IMR-90 (cell line): ENCODE measurements around the gene RIC8A. TPM values are rescaled to one million over a fixed set of nuclear protein-coding genes. Genes with fewer than 3 reads are reported as not detected.

ENCODE experiments used
- ATAC-seq: fragments of 200-7000 bp; cut with Tn5 transposase; 2 replicates; pipeline ENCODE4 v1.9.1; 2020; ENCODE audit warnings: low read depth, mild to moderate bottlenecking, moderate library complexity
- BruUV-seq: library from RNA; stranded (reverse); fragments of 400-500 nt; replicated peaks from 2 replicates; lab custom pipeline; 2021; lab: Mats Ljungman, UMichigan
- CTCF ChIA-PET: fragments of 300-600 bp; formaldehyde crosslinking; extraction: SDS; loops from one replicate; lab custom pipeline; 2021; ENCODE audit warnings: antibody characterized with exemption; lab: Yijun Ruan, JAX
- POLR2A ChIA-PET: fragments of 300-600 bp; sonication (Branson Sonifier 250); formaldehyde crosslinking; loops from one replicate; lab custom pipeline; 2022; ENCODE audit warnings: antibody characterized with exemption; ENCODE audit not compliant: unreplicated experiment; lab: Charles Lee
- DNase-seq: peaks from one replicate; pipeline ENCODE4 v3.0.0; 2013
- H2AFZ ChIP-seq: replicated peaks from 2 replicates; pipeline ENCODE3; 2013; ENCODE audit warnings: low read length, mild to moderate bottlenecking; ENCODE audit not compliant: poor library complexity
- H2AK5ac ChIP-seq: 2 replicates; pipeline ENCODE4 v1.6.1; 2013; ENCODE audit warnings: low read depth, low read length, inconsistent platforms
- H2AK9ac ChIP-seq: replicated peaks from 2 replicates; pipeline ENCODE3; 2013; ENCODE audit warnings: mild to moderate bottlenecking, low read depth, low read length, moderate library complexity; ENCODE audit not compliant: poor library complexity
- H2BK120ac ChIP-seq: 2 replicates; pipeline ENCODE4 v1.6.1; 2013; ENCODE audit warnings: low read depth, low read length, inconsistent platforms
- H2BK15ac ChIP-seq: 3 replicates; pipeline ENCODE4 v1.6.1; 2013; ENCODE audit warnings: low read depth, low read length, inconsistent platforms
- H2BK20ac ChIP-seq: 2 replicates; pipeline ENCODE4 v1.6.1; 2013; ENCODE audit warnings: low read depth, mild to moderate bottlenecking, inconsistent platforms, low read length, moderate library complexity
- H2BK5ac ChIP-seq: 2 replicates; pipeline ENCODE4 v1.6.1; 2013; ENCODE audit warnings: mild to moderate bottlenecking, low read depth, low read length, inconsistent platforms; ENCODE audit not compliant: poor library complexity, severe bottlenecking
- H3K14ac ChIP-seq: replicated peaks from 2 replicates; pipeline ENCODE4 v1.6.1; 2013; ENCODE audit warnings: low read depth, low read length, inconsistent platforms
- H3K18ac ChIP-seq: 2 replicates; pipeline ENCODE4 v1.6.1; 2013; ENCODE audit warnings: low read depth, low read length, control low read depth
- H3K23ac ChIP-seq: 2 replicates; pipeline ENCODE4 v1.6.1; 2013; ENCODE audit warnings: low read depth, low read length, inconsistent platforms
- H3K27ac ChIP-seq: 2 replicates; pipeline ENCODE4 v1.5.1; 2013; ENCODE audit warnings: mild to moderate bottlenecking, control low read depth, low read length; ENCODE audit not compliant: insufficient read depth
- H3K27me3 ChIP-seq: 2 replicates; pipeline ENCODE4 v1.6.1; 2013; ENCODE audit warnings: low read length; ENCODE audit not compliant: control insufficient read depth, insufficient read depth
- H3K36me3 ChIP-seq: 2 replicates; pipeline ENCODE4 v1.6.1; 2013; ENCODE audit warnings: low read length, mixed read lengths; ENCODE audit not compliant: control insufficient read depth, insufficient read depth
- H3K4ac ChIP-seq: 2 replicates; pipeline ENCODE4 v1.6.1; 2013; ENCODE audit warnings: low read depth, low read length, inconsistent platforms
- H3K4me1 ChIP-seq: 2 replicates; pipeline ENCODE4 v1.6.1; 2013; ENCODE audit warnings: low read length, mixed read lengths; ENCODE audit not compliant: control insufficient read depth, insufficient read depth
- H3K4me2 ChIP-seq: 2 replicates; pipeline ENCODE4 v1.6.1; 2013; ENCODE audit warnings: low read depth, mild to moderate bottlenecking, control low read depth, low read length, moderate library complexity
- H3K4me3 ChIP-seq: 2 replicates; pipeline ENCODE4 v1.5.1; 2013; ENCODE audit warnings: low read depth, mild to moderate bottlenecking, control low read depth, low read length, moderate library complexity; ENCODE audit not compliant: insufficient read depth
- H3K56ac ChIP-seq: 2 replicates; pipeline ENCODE4 v1.6.1; 2013; ENCODE audit warnings: low read length, inconsistent platforms; ENCODE audit not compliant: insufficient read depth; ENCODE audit errors: extremely low read depth
- H3K79me1 ChIP-seq, 2 experiments: 2 replicates each; pipeline ENCODE4 v1.6.1; 2013; ENCODE audit warnings: low read length in 2 of 2, inconsistent platforms in 1 of 2, low read depth in 1 of 2
- H3K9ac ChIP-seq: 2 replicates; pipeline ENCODE4 v1.6.1; 2013; ENCODE audit warnings: low read depth, low read length, control low read depth
- H3K9me1 ChIP-seq: 2 replicates; pipeline ENCODE4 v1.6.1; 2013; ENCODE audit warnings: low read length, inconsistent platforms; ENCODE audit not compliant: insufficient read depth
- H3K9me3 ChIP-seq: 2 replicates; pipeline ENCODE4 v1.6.1; 2013; ENCODE audit warnings: low read length; ENCODE audit not compliant: control insufficient read depth, insufficient read depth
- H4K20me1 ChIP-seq: 2 replicates; pipeline ENCODE4 v1.6.1; 2013; ENCODE audit warnings: low read length, inconsistent platforms; ENCODE audit not compliant: insufficient read depth
- H4K5ac ChIP-seq: 2 replicates; pipeline ENCODE4 v1.6.1; 2013; ENCODE audit warnings: mild to moderate bottlenecking, low read depth, low read length, control low read depth
- H4K8ac ChIP-seq, 2 experiments: 2 replicates each; pipeline ENCODE4 v1.6.1; 2013; ENCODE audit warnings: low read depth in 2 of 2, low read length in 2 of 2, control low read depth in 1 of 2, inconsistent platforms in 1 of 2
- H4K91ac ChIP-seq: 2 replicates; pipeline ENCODE4 v1.6.1; 2013; ENCODE audit warnings: low read depth, low read length, inconsistent platforms; ENCODE audit not compliant: insufficient read depth
- CEBPB ChIP-seq: IDR thresholded peaks from 2 replicates; pipeline ENCODE4 v1.6.1; 2012; ENCODE audit warnings: low read depth, low read length, improper control_type of control experiment
- CHD1 ChIP-seq: IDR thresholded peaks from 2 replicates; pipeline ENCODE4 v1.6.1; 2012; ENCODE audit warnings: low read depth, low read length, improper control_type of control experiment
- FOS ChIP-seq: fragments of 150-350 bp; IDR thresholded peaks from 2 replicates; pipeline ENCODE4 v1.6.1; 2016; ENCODE audit warnings: low read depth, low read length
- MAZ ChIP-seq: IDR thresholded peaks from 2 replicates; pipeline ENCODE4 v1.6.1; 2012; ENCODE audit warnings: low read depth, mild to moderate bottlenecking, low read length, improper control_type of control experiment, moderate library complexity, borderline replicate concordance
- POLR2A ChIP-seq: IDR thresholded peaks from 2 replicates; pipeline ENCODE4 v1.6.1; 2012; ENCODE audit warnings: mild to moderate bottlenecking, low read depth, low read length
- WGBS, 2 experiments: methylation state at CpG; one replicate each; pipeline versions ENCODE4 v1.1.5 to v1.1.7; 2013; ENCODE audit warnings: missing lambda C conversion rate in 2 of 2; ENCODE audit not compliant: insufficient read length in 1 of 2; ENCODE audit errors: extremely low coverage in 2 of 2; 5-methylcytosine and 5-hydroxymethylcytosine counted together
- dilution Hi-C: fragments of 300-500 bp; cut with HindIII; formaldehyde crosslinking; loops from one replicate; pipeline ENCODE4 v1.14.3; 2018; ENCODE audit warnings: low sequenced_read_pairs; ENCODE audit not compliant: unreplicated experiment
- in situ Hi-C: fragments of 300-500 bp; cut with MboI; formaldehyde crosslinking; loops from 3 replicates; pipeline ENCODE4 v1.14.3; 2019; ENCODE audit warnings: low sequenced_read_pairs, inconsistent platforms, mixed read lengths
- intact Hi-C: fragments of 100-400 bp; cut with micrococcal nuclease; formaldehyde crosslinking; loops from 2 replicates; pipeline ENCODE4 v1.10.0; 2022
- polyA plus RNA-seq, 3 experiments: library from polyadenylated mRNA; depleted of rRNA; stranded (reverse); fragments of >200 nt; gene quantifications; 2 replicates each; pipeline ENCODE4 v1.2.3, GENCODE V29; 2012; ENCODE audit warnings: low replicate concordance in 1 of 3
- total RNA-seq: library from RNA; depleted of rRNA; stranded (reverse); fragments of >200 nt; gene quantifications from 2 replicates; pipeline ENCODE4 v1.2.3, GENCODE V29; 2012

The RIC8A gene
- total and polyA plus RNA-seq, 2 of the 4 experiments (the other 2 are of a cell fraction): 129 to 188 TPM

DNA sequence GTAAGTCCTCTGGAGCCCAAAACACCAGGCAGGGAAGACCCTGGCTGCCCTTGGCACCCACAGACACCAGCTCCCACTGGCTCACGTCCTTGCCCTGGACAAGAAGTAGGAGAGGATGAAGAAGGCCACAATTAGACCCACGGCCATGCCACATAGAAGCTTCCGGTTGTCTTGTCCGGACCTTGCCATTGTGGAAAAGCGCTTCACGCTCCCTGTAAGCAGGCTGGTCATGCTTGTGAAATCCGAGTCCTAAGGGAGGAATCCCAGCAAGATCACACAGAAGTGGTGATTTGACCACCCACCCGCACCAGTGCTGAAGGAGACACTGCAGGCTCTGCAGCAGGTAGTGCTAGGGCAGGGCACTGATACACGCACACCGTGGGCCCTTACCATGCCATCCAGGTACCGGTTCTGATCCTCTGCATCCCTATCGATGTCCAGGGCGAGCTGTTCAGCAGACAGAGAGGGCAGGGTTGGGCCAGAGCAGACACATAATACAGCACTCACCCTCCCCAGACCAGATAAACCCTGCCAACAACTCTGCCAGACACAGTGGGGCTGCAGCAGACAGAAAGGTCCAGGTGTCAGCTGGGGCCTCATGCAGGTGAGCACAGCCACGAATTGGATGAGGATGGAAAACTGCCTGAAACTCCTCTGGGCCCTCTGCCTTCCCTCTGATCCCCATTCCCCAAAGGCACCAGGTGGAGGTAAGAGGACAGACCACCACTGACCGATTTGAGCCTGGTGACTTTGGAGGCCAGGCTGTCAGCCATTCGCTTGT, 2.1 kb upstream of the RIC8A start:
- H3K4me3 ChIP-seq: 0 out of 2 replicates have a peak overlapping the region, but pooled peaks have one; percentile 70
- CTCF ChIA-PET: no interaction called here

More for the DNA sequence above, 2.1 kb upstream of the RIC8A start:
- no peak overlapping the region for H4K8ac ChIP-seq
- in situ Hi-C loops: no loop called here
- no peak overlapping the region; the same call in 1 of the 2 replicates for H2AK5ac ChIP-seq
- ATAC-seq (no peak), DNase-seq (no peak)
- no peak overlapping the region for H2BK20ac ChIP-seq
- dilution Hi-C loops: no loop called here
- no peak overlapping the region for H2AFZ ChIP-seq
- H2BK120ac ChIP-seq: no peak overlapping the region
- no peak overlapping the region for H3K18ac ChIP-seq
- H3K4me1 ChIP-seq: peaks cover 18% of the 10 kb centered on the region
- TF ChIP-seq MAZ (no peak), POLR2A (no peak), CEBPB (no peak), CHD1 (no peak), FOS (no peak)
- peaks cover 34 to 86% of the 10 kb centered on the region in 2 experiments; a peak in 3 of 4 replicates for H3K79me1 ChIP-seq
- WGBS, 2 experiments: 94% methylated on average over 8 of the region's 16 CpGs; no CpG with 5 or more reads in 1 of the 2 experiments
- peaks cover 82% of the 10 kb centered on the region for H4K20me1 ChIP-seq
- no peak overlapping the region for H3K4ac ChIP-seq
- peaks cover 51% of the 10 kb centered on the region for H3K36me3 ChIP-seq
- peak overlapping the region; percentile 94 for H3K4me2 ChIP-seq
- H3K56ac ChIP-seq: no peak overlapping the region
- BruUV-seq: no TSS peak
- no peaks in the 10 kb centered on the region for H3K27me3 ChIP-seq
- H4K91ac ChIP-seq: no peak overlapping the region
- no peak overlapping the region for H2BK15ac ChIP-seq
- no peak overlapping the region for H4K5ac ChIP-seq
- H3K14ac ChIP-seq: no peak overlapping the region
- 0 out of 2 replicates have a peak overlapping the region, but pooled peaks have one; percentile 23 for H3K23ac ChIP-seq
- no peaks in the 10 kb centered on the region for H3K9me3 ChIP-seq
- H3K9me1 ChIP-seq: peaks cover 29% of the 10 kb centered on the region
- POLR2A ChIA-PET: no interaction called here
- no peak overlapping the region for H2BK5ac ChIP-seq
- intact Hi-C loops: loop anchor here (2.0 to 5.0 kb wide), 4 partner anchors 102 to 312 kb away; partner anchors contain the start of gene IFITM2
- H3K9ac ChIP-seq: peak overlapping the region; percentile 95
- H2AK9ac ChIP-seq: peak overlapping the region; percentile 25
- no peak overlapping the region for H3K27ac ChIP-seq
